Ascending aorta (tissue), 2 donors: ENCODE measurements around the gene CORO1C. TPM values are rescaled to one million over a fixed set of nuclear protein-coding genes. Genes with fewer than 3 reads are reported as not detected.

Experiments
- DNase-seq, 2 donors: peaks; one replicate each; pipeline ENCODE4 v3.0.0-alpha.2; 2019; ENCODE audit warnings: low spot score in 2 of 2
- H3K27ac ChIP-seq, 2 donors: fragments of 200-600 bp; sonication (generic); one replicate each; pipeline ENCODE4 v1.5.1; 2016 to 2017; ENCODE audit warnings: mild to moderate bottlenecking in 1 of 2
- H3K27me3 ChIP-seq: fragments of 200-600 bp; sonication (generic); one replicate; pipeline ENCODE4 v1.5.1; 2017
- H3K36me3 ChIP-seq, 2 donors: fragments of 200-600 bp; sonication (generic); one replicate each; pipeline ENCODE4 v1.5.1; 2016
- H3K4me1 ChIP-seq, 2 donors: fragments of 200-600 bp; sonication (generic); one replicate each; pipeline ENCODE4 v1.5.1; 2016 to 2017; ENCODE audit warnings: mild to moderate bottlenecking in 1 of 2
- H3K4me3 ChIP-seq, 2 donors: fragments of 200-600 bp; sonication (generic); one replicate each; pipeline ENCODE4 v1.5.1; 2016 to 2017; ENCODE audit warnings: mild to moderate bottlenecking in 1 of 2
- H3K9me3 ChIP-seq, 2 donors: fragments of 200-600 bp; sonication (generic); one replicate each; pipeline ENCODE4 v1.5.1; 2016
- CTCF ChIP-seq, 3 experiments: fragments of 200-600 bp in 2 of 3; fragments of 450-650 bp in 1 of 3; sonication (generic) in 2 of 3; IDR thresholded peaks; one replicate each; pipeline ENCODE4 v1.5.1; 2016 to 2019; ENCODE audit warnings: antibody characterized with exemption in 3 of 3, mild to moderate bottlenecking in 1 of 3, moderate library complexity in 1 of 3
- intact Hi-C: fragments of 100-400 bp; cut with DNase I; formaldehyde crosslinking; loops from one replicate; pipeline ENCODE4 v1.15.1; 2023
- total RNA-seq: library from RNA; depleted of rRNA; stranded (reverse); fragments of >200 nt; gene quantifications from one replicate; pipeline ENCODE4 v1.1.0, GENCODE V29; 2016

The CORO1C gene
- total RNA-seq, 1 donor from 2014 or later = 106 TPM

GRCh38 chr12:108618079-108618952 is 113.0 kb downstream of the CORO1C start:
- peaks cover 0 to 3% of the 10 kb centered on the region in 2 donors for H3K9me3 ChIP-seq
- intact Hi-C loops = loop anchor here (1.0 to 5.0 kb wide), 3 partner anchors 54 to 334 kb away; no protein-coding TSS in a partner anchor
- no peaks in the 10 kb centered on the region for H3K36me3 ChIP-seq
- DNase-seq = peak in 1 of 2 donors; percentile 87
- peak; percentile 89 to 99 (median 96) for TF ChIP-seq CTCF (IDR thresholded peaks at IDR 0.05)
- H3K4me3 ChIP-seq = no peak overlapping the region
- no peak overlapping the region for H3K27ac ChIP-seq
- no peaks in the 10 kb centered on the region for H3K27me3 ChIP-seq
- no peaks in the 10 kb centered on the region for H3K4me1 ChIP-seq

GRCh38 chr12:108616941-108617858 is 114.1 kb downstream of the CORO1C start:
- Histone ChIP-seq H3K27ac (peak overlapping the region in 1 of 2 donors; percentile 5), H3K36me3 (no peaks in the 10 kb centered on the region), H3K4me1 (no peaks in the 10 kb centered on the region), H3K9me3 (peaks cover 0 to 3% of the 10 kb centered on the region in 2 donors), H3K4me3 (no peak overlapping the region), H3K27me3 (no peaks in the 10 kb centered on the region)
- no peak for TF ChIP-seq CTCF (IDR thresholded peaks at IDR 0.05)
- intact Hi-C loops = loop anchor here (5.0 kb wide), 2 partner anchors 185 to 335 kb away; no protein-coding TSS in a partner anchor
- no peak for DNase-seq

- no peaks in the 10 kb centered on the region for H3K27me3 ChIP-seq
- no peak for TF ChIP-seq CTCF (IDR thresholded peaks at IDR 0.05)
- no peak for DNase-seq
- no peaks in the 10 kb centered on the region for H3K36me3 ChIP-seq
- intact Hi-C loops = loop anchor here (5.0 kb wide), 2 partner anchors 186 to 336 kb away; no protein-coding TSS in a partner anchor
- H3K4me3 ChIP-seq = no peak overlapping the region
- no peaks in the 10 kb centered on the region for H3K4me1 ChIP-seq
- no peak overlapping the region for H3K27ac ChIP-seq
- peaks cover 0 to 3% of the 10 kb centered on the region in 2 donors for H3K9me3 ChIP-seq
Measured at GRCh38 chr12:108616359-108616758, 115.0 kb downstream of the CORO1C start.

- peaks cover 0 to 3% of the 10 kb centered on the region in 2 donors for H3K9me3 ChIP-seq
- intact Hi-C loops = loop anchor here (5.0 kb wide), 2 partner anchors 186 to 336 kb away; no protein-coding TSS in a partner anchor
- H3K4me1 ChIP-seq = no peaks in the 10 kb centered on the region
- no peaks in the 10 kb centered on the region for H3K27me3 ChIP-seq
- H3K27ac ChIP-seq = no peak overlapping the region
- H3K4me3 ChIP-seq = no peak overlapping the region
- no peaks in the 10 kb centered on the region for H3K36me3 ChIP-seq
- no peak for DNase-seq
- no peak for TF ChIP-seq CTCF (IDR thresholded peaks at IDR 0.05)
Measured at GRCh38 chr12:108615918-108616317, 115.4 kb downstream of the CORO1C start.

GRCh38 chr12:108614639-108615038 is 116.7 kb downstream of the CORO1C start:
- TF ChIP-seq CTCF (IDR thresholded peaks at IDR 0.05) = no peak
- H3K27ac ChIP-seq = no peak overlapping the region
- no peaks in the 10 kb centered on the region for H3K4me1 ChIP-seq
- DNase-seq = no peak
- intact Hi-C loops = loop anchor here (5.0 kb wide), 2 partner anchors 188 to 338 kb away; no protein-coding TSS in a partner anchor
- H3K9me3 ChIP-seq = peaks cover 0 to 3% of the 10 kb centered on the region in 2 donors
- H3K4me3 ChIP-seq = no peak overlapping the region
- no peaks in the 10 kb centered on the region for H3K27me3 ChIP-seq
- no peaks in the 10 kb centered on the region for H3K36me3 ChIP-seq
